Uterus (tissue), 4 donors: ENCODE data around the gene PLA2G4E. TPM values are rescaled to one million over a fixed set of nuclear protein-coding genes. Genes with fewer than 3 reads are reported as not detected.

ENCODE experiments used
- DNase-seq, 2 donors: peaks; one replicate each; pipeline ENCODE4 v3.0.0-alpha.2; 2019 to 2020
- H3K27ac ChIP-seq, 2 donors: fragments of 200-600 bp; sonication (generic); 1 replicate in 1 of 2; 2 replicates in 1 of 2; pipeline ENCODE4 v1.5.1; 2016 to 2018
- H3K27me3 ChIP-seq, 2 donors: fragments of 200-600 bp; sonication (generic); one replicate each; pipeline ENCODE4 v1.5.1; 2018 to 2019; ENCODE audit warnings: control low read depth in 1 of 2
- H3K36me3 ChIP-seq, 2 donors: fragments of 200-600 bp; sonication (generic); one replicate each; pipeline ENCODE4 v1.5.1; 2019; ENCODE audit warnings: control low read depth in 1 of 2
- H3K4me1 ChIP-seq, 2 donors: fragments of 200-600 bp; sonication (generic); one replicate each; pipeline ENCODE4 v1.5.1; 2018 to 2019; ENCODE audit warnings: control low read depth in 1 of 2
- H3K4me3 ChIP-seq, 2 donors: fragments of 200-600 bp; sonication (generic); 1 replicate in 1 of 2; 2 replicates in 1 of 2; pipeline ENCODE4 v1.5.1; 2018 to 2019; ENCODE audit warnings: mild to moderate bottlenecking in 1 of 2
- H3K9me3 ChIP-seq, 2 donors: fragments of 200-600 bp; sonication (generic); one replicate each; pipeline ENCODE4 v1.5.1; 2019; ENCODE audit warnings: control low read depth in 1 of 2
- CTCF ChIP-seq, 4 experiments: fragments of 200-600 bp in 2 of 4; fragments of 450-650 bp in 2 of 4; sonication (generic) in 2 of 4; IDR thresholded peaks; one replicate each; pipeline ENCODE4 v1.5.1; 2016 to 2019; ENCODE audit warnings: antibody characterized with exemption in 4 of 4, mild to moderate bottlenecking in 2 of 4, moderate library complexity in 1 of 4
- POLR2A ChIP-seq, 2 donors: fragments of 450-650 bp; IDR thresholded peaks; one replicate each; pipeline ENCODE4 v1.6.1; 2016; ENCODE audit warnings: antibody characterized with exemption in 2 of 2, mild to moderate bottlenecking in 1 of 2, moderate library complexity in 1 of 2
- intact Hi-C: fragments of 100-400 bp; cut with DNase I; formaldehyde crosslinking; loops from one replicate; pipeline ENCODE4 v1.15.1; 2023; ENCODE audit warnings: low total_unique reads
- total RNA-seq, 4 donors: library from RNA; depleted of rRNA in 3 of 4; stranded (reverse); fragments of >200 nt in 3 of 4; gene quantifications; one replicate each; pipeline versions ENCODE4 v1.1.0 to v1.2.4, GENCODE V29; 2014 to 2023
- donor health status: DM: yes; HTN: yes; CAD: no.

The PLA2G4E gene
- total RNA-seq, 4 donors from 2014 or later, result not detected

GRCh38 chr15:41937568-41937923, 83.3 kb downstream of the PLA2G4E start:
- TF ChIP-seq POLR2A (IDR thresholded peaks at IDR 0.05), result no peak
- TF ChIP-seq CTCF (IDR thresholded peaks at IDR 0.05), result no peak
- intact Hi-C loops, result no loop called here
- no peaks in the 10 kb centered on the region for H3K4me1 ChIP-seq
- no peak overlapping the region for H3K4me3 ChIP-seq
- H3K27me3 ChIP-seq, result no peaks in the 10 kb centered on the region
- DNase-seq, result no peak
- H3K9me3 ChIP-seq, result no peaks in the 10 kb centered on the region
- H3K36me3 ChIP-seq, result no peaks in the 10 kb centered on the region
- peak overlapping the region; percentile 25 to 53 for H3K27ac ChIP-seq

GRCh38 chr15:41936649-41937567, 83.9 kb downstream of the PLA2G4E start:
- Histone ChIP-seq H3K27me3 (no peaks in the 10 kb centered on the region), H3K36me3 (no peaks in the 10 kb centered on the region), H3K27ac (peak overlapping the region; percentile 25 to 53), H3K4me3 (no peak overlapping the region), H3K9me3 (no peaks in the 10 kb centered on the region), H3K4me1 (no peaks in the 10 kb centered on the region)
- intact Hi-C loops, result no loop called here
- DNase-seq, result peak in 1 of 2 donors; percentile 65
- TF ChIP-seq CTCF (IDR thresholded peaks at IDR 0.05) (no peak), POLR2A (IDR thresholded peaks at IDR 0.05) (no peak)

- Histone ChIP-seq H3K9me3 (no peaks in the 10 kb centered on the region), H3K27ac (peak overlapping the region; percentile 47 to 53), H3K4me3 (no peak overlapping the region), H3K27me3 (no peaks in the 10 kb centered on the region), H3K36me3 (no peaks in the 10 kb centered on the region), H3K4me1 (no peaks in the 10 kb centered on the region)
- TF ChIP-seq POLR2A (IDR thresholded peaks at IDR 0.05), result no peak
- TF ChIP-seq CTCF (IDR thresholded peaks at IDR 0.05), result no peak
- no peak for DNase-seq
- intact Hi-C loops, result no loop called here
Measured at GRCh38 chr15:41936155-41936554, 84.7 kb downstream of the PLA2G4E start.

GRCh38 chr15:41935566-41936020, 85.2 kb downstream of the PLA2G4E start:
- intact Hi-C loops, result no loop called here
- no peaks in the 10 kb centered on the region for H3K9me3 ChIP-seq
- no peak for TF ChIP-seq POLR2A (IDR thresholded peaks at IDR 0.05)
- no peak for TF ChIP-seq CTCF (IDR thresholded peaks at IDR 0.05)
- H3K4me1 ChIP-seq, result no peaks in the 10 kb centered on the region
- no peaks in the 10 kb centered on the region for H3K36me3 ChIP-seq
- H3K27me3 ChIP-seq, result no peaks in the 10 kb centered on the region
- no peak for DNase-seq
- no peak overlapping the region for H3K4me3 ChIP-seq
- H3K27ac ChIP-seq, result peak overlapping the region; percentile 47 to 53

GRCh38 chr15:41934843-41935242, 86.0 kb downstream of the PLA2G4E start:
- no peaks in the 10 kb centered on the region for H3K9me3 ChIP-seq
- intact Hi-C loops, result no loop called here
- no peaks in the 10 kb centered on the region for H3K27me3 ChIP-seq
- DNase-seq, result no peak
- no peaks in the 10 kb centered on the region for H3K36me3 ChIP-seq
- no peaks in the 10 kb centered on the region for H3K4me1 ChIP-seq
- peak overlapping the region; percentile 47 to 53 for H3K27ac ChIP-seq
- TF ChIP-seq POLR2A (IDR thresholded peaks at IDR 0.05) (no peak), CTCF (IDR thresholded peaks at IDR 0.05) (no peak)
- no peak overlapping the region for H3K4me3 ChIP-seq
